Ramos (cell line): ENCODE data around the gene NEDD4.
"Not testable (repeated sequence)": the region's sequence is repeated elsewhere in the genome, so short reads cannot be mapped to it uniquely, and the experiment has no call there.

ENCODE experiments used
- in situ Hi-C: fragments of 300-500 bp; cut with MboI; formaldehyde crosslinking; loops from one replicate; pipeline ENCODE4 v1.14.3; 2022; ENCODE audit warnings: low sequenced_read_pairs; ENCODE audit not compliant: unreplicated experiment

Gene NEDD4

GRCh38 chr15:55900019-55900418, 93.4 kb downstream of the NEDD4 start:
- in situ Hi-C loops = no loop called here

- in situ Hi-C loops = no loop called here
Measured at GRCh38 chr15:55899537-55899936, 93.9 kb downstream of the NEDD4 start.

- in situ Hi-C loops = no loop called here
Measured at GRCh38 chr15:55897560-55898336, 95.7 kb downstream of the NEDD4 start.

GRCh38 chr15:55894399-55894965, 98.9 kb downstream of the NEDD4 start:
- in situ Hi-C loops = no loop called here

GRCh38 chr15:55893852-55894251, 99.6 kb downstream of the NEDD4 start:
- in situ Hi-C loops = no loop called here

- in situ Hi-C loops = no loop called here
Measured at GRCh38 chr15:55891196-55891595, 102.2 kb downstream of the NEDD4 start.

GRCh38 chr15:55884223-55884622, 109.2 kb downstream of the NEDD4 start:
- in situ Hi-C loops = no loop called here

- in situ Hi-C loops = no loop called here
Measured at GRCh38 chr15:55879181-55879580, 114.2 kb downstream of the NEDD4 start.

- in situ Hi-C loops = no loop called here
Measured at GRCh38 chr15:55873024-55873720, 120.2 kb downstream of the NEDD4 start.

- in situ Hi-C loops = no loop called here
Measured at GRCh38 chr15:55872471-55872870, 120.9 kb downstream of the NEDD4 start.

- in situ Hi-C loops = no loop called here
Measured at GRCh38 chr15:55869660-55870059, 123.8 kb downstream of the NEDD4 start.

- in situ Hi-C loops = no loop called here
Measured at GRCh38 chr15:55868707-55869106, 124.7 kb downstream of the NEDD4 start.

- in situ Hi-C loops = not testable (repeated sequence)
Measured at GRCh38 chr15:55868291-55868690, 125.1 kb downstream of the NEDD4 start.

GRCh38 chr15:55863911-55864310, 129.5 kb downstream of the NEDD4 start:
- in situ Hi-C loops = no loop called here

GRCh38 chr15:55861115-55861514, 132.3 kb downstream of the NEDD4 start:
- in situ Hi-C loops = no loop called here

- in situ Hi-C loops = no loop called here
Measured at GRCh38 chr15:55860468-55860867, 132.9 kb downstream of the NEDD4 start.

- in situ Hi-C loops = no loop called here
Measured at GRCh38 chr15:55859681-55860080, 133.7 kb downstream of the NEDD4 start.

GRCh38 chr15:55858661-55859060, 134.8 kb downstream of the NEDD4 start:
- in situ Hi-C loops = no loop called here

- in situ Hi-C loops = no loop called here
Measured at GRCh38 chr15:55856506-55857164, 136.8 kb downstream of the NEDD4 start.

GRCh38 chr15:55853134-55853533, 140.3 kb downstream of the NEDD4 start:
- in situ Hi-C loops = no loop called here
